SK-N-SH (cell line): ENCODE results near the gene LY6G6C.

Source experiments
- GABPA ChIP-seq: IDR thresholded peaks from 2 replicates; pipeline ENCODE4 v1.4.0; 2012; ENCODE audit warnings: low read depth, mild to moderate bottlenecking
- NRF1 ChIP-seq: IDR thresholded peaks from 2 replicates; pipeline ENCODE4 v1.6.1; 2012; ENCODE audit warnings: low read depth, mild to moderate bottlenecking, low read length
- USF2 ChIP-seq: fragments of 150-350 bp; IDR thresholded peaks from 2 replicates; pipeline ENCODE4 v1.6.1; 2017; ENCODE audit warnings: antibody characterized with exemption, low read length, low read depth, borderline replicate concordance

- TF ChIP-seq NRF1 (no peak), USF2 (no peak), GABPA (no peak)
Measured at GRCh38 chr6:31705931-31706330, 15.6 kb downstream of the LY6G6C start.
